ENCODE data around the gene KCTD1. TPM values are rescaled to one million over a fixed set of nuclear protein-coding genes. Genes with fewer than 3 reads are reported as not detected.

KCTD1 gene
- total RNA-seq, 6 experiments from 2014 or later: 14.7 to 18.5 (median 17.7) TPM

GRCh38 chr18:26516964-26517363 lies 31.4 kb downstream of the KCTD1 start:
- H3K4me3 Mint-ChIP-seq: no peak overlapping the region
- H3K4me1 Mint-ChIP-seq (ENCODE audit: low read depth): peaks cover 46% of the 10 kb centered on the region
- H3K27ac Mint-ChIP-seq: no peak overlapping the region
- no peaks in the 10 kb centered on the region for H3K9me3 Mint-ChIP-seq
- H3K27me3 Mint-ChIP-seq (ENCODE audit: insufficient read depth): no peaks in the 10 kb centered on the region; the same call in 1 of the 2 replicates
- H3K36me3 Mint-ChIP-seq (ENCODE audit: low read depth): no peaks in the 10 kb centered on the region
- TF ChIP-seq CTCF (IDR thresholded peaks at IDR 0.05): no peak
- no peak for DNase-seq

GRCh38 chr18:26515643-26516487 lies 32.5 kb downstream of the KCTD1 start:
- DNase-seq: no peak
- Mint-ChIP-seq H3K4me3 (no peak overlapping the region), H3K9me3 (no peaks in the 10 kb centered on the region), H3K4me1 (ENCODE audit: low read depth) (peaks cover 55% of the 10 kb centered on the region), H3K36me3 (ENCODE audit: low read depth) (no peaks in the 10 kb centered on the region), H3K27me3 (ENCODE audit: insufficient read depth) (no peaks in the 10 kb centered on the region; the same call in 1 of the 2 replicates), H3K27ac (peak overlapping the region; percentile 8; the same call in 1 of the 2 replicates)
- no peak for TF ChIP-seq CTCF (IDR thresholded peaks at IDR 0.05)

GRCh38 chr18:26511339-26512071 lies 36.8 kb downstream of the KCTD1 start:
- no peaks in the 10 kb centered on the region for H3K27me3 Mint-ChIP-seq (ENCODE audit: insufficient read depth)
- no peak overlapping the region for H3K4me3 Mint-ChIP-seq
- H3K4me1 Mint-ChIP-seq (ENCODE audit: low read depth): peaks cover 49% of the 10 kb centered on the region
- TF ChIP-seq CTCF (IDR thresholded peaks at IDR 0.05): no peak
- H3K27ac Mint-ChIP-seq: no peak overlapping the region
- H3K9me3 Mint-ChIP-seq: no peaks in the 10 kb centered on the region
- DNase-seq: no peak
- H3K36me3 Mint-ChIP-seq (ENCODE audit: low read depth): no peaks in the 10 kb centered on the region

GRCh38 chr18:26510337-26510736 lies 38.0 kb downstream of the KCTD1 start:
- Mint-ChIP-seq H3K27ac (no peak overlapping the region), H3K27me3 (ENCODE audit: insufficient read depth) (no peaks in the 10 kb centered on the region; the same call in 1 of the 2 replicates), H3K4me1 (ENCODE audit: low read depth) (peaks cover 40% of the 10 kb centered on the region), H3K36me3 (ENCODE audit: low read depth) (no peaks in the 10 kb centered on the region), H3K4me3 (no peak overlapping the region), H3K9me3 (no peaks in the 10 kb centered on the region)
- TF ChIP-seq CTCF (IDR thresholded peaks at IDR 0.05): no peak
- no peak for DNase-seq

- Mint-ChIP-seq H3K36me3 (ENCODE audit: low read depth) (no peaks in the 10 kb centered on the region), H3K27ac (no peak overlapping the region), H3K4me3 (no peak overlapping the region), H3K9me3 (no peaks in the 10 kb centered on the region), H3K4me1 (ENCODE audit: low read depth) (peaks cover 9% of the 10 kb centered on the region; the same call in 1 of the 2 replicates), H3K27me3 (ENCODE audit: insufficient read depth) (no peaks in the 10 kb centered on the region; the same call in 1 of the 2 replicates)
- no peak for DNase-seq
- TF ChIP-seq CTCF (IDR thresholded peaks at IDR 0.05): no peak
These were observed 42.3 kb downstream of the KCTD1 start for GRCh38 chr18:26506012-26506411.
